Naive thymus-derived CD4-positive, alpha-beta T cell (primary cell): ENCODE measurements around the gene GLCCI1. TPM values are rescaled to one million over a fixed set of nuclear protein-coding genes. Genes with fewer than 3 reads are reported as not detected.

Experiments
- ATAC-seq: fragments of 150-1000 bp; cut with Tn5 transposase; 2 replicates; pipeline ENCODE4 v1.10.0; 2021; ENCODE audit warnings: mild to moderate bottlenecking, moderate library complexity
- CTCF ChIA-PET: fragments of 350-600 bp; sonication (Branson Sonifier 250); formaldehyde crosslinking; loops from one replicate; lab custom pipeline; 2021; ENCODE audit warnings: antibody characterized with exemption; lab: Charles Lee
- POLR2A ChIA-PET: fragments of 350-600 bp; sonication (Branson Sonifier 250); formaldehyde crosslinking; loops from one replicate; lab custom pipeline; 2021; ENCODE audit warnings: antibody characterized with exemption, inconsistent platforms; lab: Charles Lee
- DNase-seq, 9 donors: peaks; one replicate each; pipeline versions ENCODE4 v3.0.0 to v3.0.0-alpha.2; 2020 to 2022; ENCODE audit warnings: mixed read lengths in 1 of 9
- H3K27ac ChIP-seq: one replicate; pipeline ENCODE4 v1.7.0; 2013; ENCODE audit warnings: mild to moderate bottlenecking, low read depth, low read length, moderate library complexity
- H3K27me3 ChIP-seq, 2 donors: one replicate each; pipeline ENCODE4 v1.7.0; 2013; ENCODE audit warnings: low read length in 2 of 2, mild to moderate bottlenecking in 2 of 2, moderate library complexity in 2 of 2; ENCODE audit not compliant: control insufficient read depth in 2 of 2, insufficient read depth in 2 of 2
- H3K36me3 ChIP-seq, 3 experiments: 1 replicate in 2 of 3; 2 replicates in 1 of 3; pipeline ENCODE4 v1.7.0; 2013; ENCODE audit warnings: low read length in 3 of 3, mild to moderate bottlenecking in 3 of 3, moderate library complexity in 1 of 3; ENCODE audit not compliant: insufficient read depth in 3 of 3, control insufficient read depth in 2 of 3
- H3K4me1 ChIP-seq, 2 donors: one replicate each; pipeline ENCODE4 v1.7.0; 2013; ENCODE audit warnings: low read length in 2 of 2, mild to moderate bottlenecking in 2 of 2, moderate library complexity in 1 of 2; ENCODE audit not compliant: control insufficient read depth in 2 of 2, insufficient read depth in 2 of 2
- H3K4me3 ChIP-seq: 2 replicates; pipeline ENCODE4 v1.7.0; 2013; ENCODE audit warnings: mild to moderate bottlenecking, low read length
- H3K9me3 ChIP-seq, 3 experiments: 1 replicate in 2 of 3; 2 replicates in 1 of 3; pipeline ENCODE4 v1.7.0; 2013; ENCODE audit warnings: low read length in 3 of 3; ENCODE audit not compliant: control insufficient read depth in 2 of 3
- H3K27ac Mint-ChIP-seq, 9 donors: one replicate each; pipeline ENCODE4 v1.8.0; 2020 to 2022; ENCODE audit warnings: mixed read lengths in 9 of 9, mild to moderate bottlenecking in 8 of 9, moderate library complexity in 5 of 9, inconsistent platforms in 2 of 9
- H3K27me3 Mint-ChIP-seq, 5 donors: one replicate each; pipeline ENCODE4 v1.8.0; 2021 to 2022; ENCODE audit warnings: mixed read lengths in 5 of 5, mild to moderate bottlenecking in 1 of 5
- H3K36me3 Mint-ChIP-seq, 5 donors: one replicate each; pipeline ENCODE4 v1.8.0; 2020 to 2022; ENCODE audit warnings: mixed read lengths in 5 of 5, mild to moderate bottlenecking in 3 of 5, inconsistent platforms in 1 of 5
- H3K4me1 Mint-ChIP-seq, 7 donors: one replicate each; pipeline ENCODE4 v1.8.0; 2020 to 2022; ENCODE audit warnings: mixed read lengths in 7 of 7, mild to moderate bottlenecking in 3 of 7, inconsistent platforms in 1 of 7
- H3K4me3 Mint-ChIP-seq, 10 donors: one replicate each; pipeline ENCODE4 v1.8.0; 2020 to 2022; ENCODE audit warnings: mild to moderate bottlenecking in 10 of 10, mixed read lengths in 10 of 10, moderate library complexity in 6 of 10, inconsistent platforms in 2 of 10
- H3K9me3 Mint-ChIP-seq, 11 donors: one replicate each; pipeline ENCODE4 v1.8.0; 2020 to 2022; ENCODE audit warnings: mixed read lengths in 11 of 11, mild to moderate bottlenecking in 4 of 11, inconsistent platforms in 1 of 11, moderate library complexity in 1 of 11
- intact Hi-C, 2 donors: fragments of 100-400 bp; cut with micrococcal nuclease; formaldehyde crosslinking; loops; one replicate each; pipeline ENCODE4 v1.15.1; 2023
- polyA plus RNA-seq, 2 donors: library from polyadenylated mRNA; unstranded; fragments of 300-500 nt; fragmentation: Illumina TruSeq; gene quantifications; one replicate each; pipeline ENCODE4 v1.2.3, GENCODE V29; 2021
- total RNA-seq, 6 experiments: library from RNA in 5 of 6; stranded (reverse) in 5 of 6; gene quantifications; 1 replicate in 5 of 6; 2 replicates in 1 of 6; pipeline ENCODE4 v1.2.3 and lab custom pipeline; 2021 to 2026

GLCCI1 gene
- total and polyA plus RNA-seq, 7 experiments from 2014 or later = 6.9 to 43.1 (median 26.5) TPM

DNA sequence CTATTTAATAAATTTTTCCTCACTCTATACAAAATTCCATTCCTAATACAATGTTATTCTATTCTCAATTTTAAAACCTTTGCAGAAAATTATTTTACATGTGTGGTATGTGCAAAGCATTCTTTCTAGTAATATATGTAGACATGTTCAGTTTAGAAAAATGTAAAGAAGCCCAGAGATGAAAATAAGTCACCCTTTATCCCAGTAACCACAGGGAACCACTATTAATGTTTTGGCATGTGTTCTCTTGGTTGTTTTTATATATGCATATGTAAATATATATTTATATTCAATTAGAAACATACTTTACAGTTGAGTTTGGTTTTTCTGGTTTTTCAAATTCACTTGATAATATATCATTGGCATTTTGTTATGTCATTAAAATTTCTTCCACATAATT lies 14.8 kb upstream of the GLCCI1 start:
- Histone ChIP-seq H3K4me1 (no peaks in the 10 kb centered on the region), H3K36me3 (no peaks in the 10 kb centered on the region), H3K27me3 (no peaks in the 10 kb centered on the region), H3K9me3 (no peaks in the 10 kb centered on the region), H3K27ac (no peak overlapping the region), H3K4me3 (no peak overlapping the region)
- no peak for DNase-seq
- POLR2A ChIA-PET = interaction anchor here (1.2 kb wide), 2 partner anchors 9 kb away, joined by 3 read pairs; no protein-coding TSS in a partner anchor
- CTCF ChIA-PET = interaction anchor here (1.2 kb wide), 1 partner anchor 237 kb away, joined by 3 read pairs; no protein-coding TSS in a partner anchor
- no peak overlapping the region for H3K4me3 Mint-ChIP-seq
- H3K9me3 Mint-ChIP-seq = peaks cover 0 to 10% (median 3%) of the 10 kb centered on the region in 11 donors
- intact Hi-C loops = no loop called here
- no peaks in the 10 kb centered on the region for H3K4me1 Mint-ChIP-seq
- no peaks in the 10 kb centered on the region for H3K27me3 Mint-ChIP-seq
- peaks cover 3 to 26% (median 14%) of the 10 kb centered on the region in 5 donors for H3K36me3 Mint-ChIP-seq
- no peak overlapping the region for H3K27ac Mint-ChIP-seq
- ATAC-seq = no peak

DNA sequence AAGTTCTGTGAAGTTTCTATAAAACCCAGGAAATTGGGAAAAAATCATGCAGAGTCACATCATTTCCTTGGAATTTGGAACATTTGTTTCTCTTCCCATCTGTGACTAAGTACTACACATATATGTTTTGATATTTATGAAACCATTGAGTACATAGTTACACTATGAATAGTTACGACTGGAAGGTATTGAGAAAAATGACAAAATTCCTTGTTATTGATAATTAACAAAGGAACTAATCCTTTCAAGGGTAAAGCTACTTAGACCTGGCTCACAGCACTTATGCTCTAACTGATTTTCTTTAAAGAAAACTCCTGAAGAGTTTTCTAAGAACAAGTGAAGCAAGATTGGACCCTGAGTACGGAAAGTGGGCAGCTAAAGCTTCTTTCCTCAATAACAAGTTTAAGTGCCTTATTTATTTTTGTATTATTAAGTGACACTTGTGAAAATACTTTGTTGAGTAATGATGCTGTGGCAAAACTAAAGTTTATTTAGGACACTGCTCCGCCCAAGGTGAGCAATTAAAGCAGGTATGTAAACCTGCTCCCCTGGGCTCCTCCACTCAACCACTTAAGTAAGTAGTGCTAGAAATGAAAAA lies 12.0 kb upstream of the GLCCI1 start:
- DNase-seq (no peak), ATAC-seq (no peak)
- Histone ChIP-seq H3K27ac (no peak overlapping the region), H3K4me3 (no peak overlapping the region), H3K9me3 (no peaks in the 10 kb centered on the region), H3K36me3 (no peaks in the 10 kb centered on the region), H3K27me3 (no peaks in the 10 kb centered on the region), H3K4me1 (no peaks in the 10 kb centered on the region)
- no peak overlapping the region for H3K27ac Mint-ChIP-seq
- ChIA-PET CTCF (no interaction called here), POLR2A (no interaction called here)
- H3K9me3 Mint-ChIP-seq = peaks cover 0 to 2% (median 0%) of the 10 kb centered on the region in 11 donors
- intact Hi-C loops = no loop called here
- peaks cover 0 to 16% (median 0%) of the 10 kb centered on the region in 5 donors for H3K36me3 Mint-ChIP-seq
- H3K4me1 Mint-ChIP-seq = no peaks in the 10 kb centered on the region
- no peak overlapping the region for H3K4me3 Mint-ChIP-seq
- no peaks in the 10 kb centered on the region for H3K27me3 Mint-ChIP-seq

DNA sequence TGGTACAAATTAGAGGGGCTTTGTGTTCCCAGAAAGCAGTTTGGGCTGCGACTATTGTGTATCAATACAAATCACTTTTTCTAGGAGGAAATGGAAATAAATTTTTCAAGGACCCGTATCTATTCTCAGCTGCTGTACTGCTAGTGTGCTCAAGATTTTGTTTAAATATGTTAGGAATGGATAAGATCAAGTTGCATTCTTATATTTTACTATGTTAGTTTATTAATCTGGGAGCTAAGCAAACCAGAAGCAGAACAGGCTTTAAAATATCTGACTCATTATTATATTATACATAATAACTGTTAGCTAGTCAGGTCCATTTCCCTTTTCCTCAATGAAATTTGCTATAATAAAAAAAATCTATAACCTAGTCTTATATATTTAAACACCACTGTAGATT lies 11.1 kb upstream of the GLCCI1 start:
- H3K9me3 ChIP-seq = no peaks in the 10 kb centered on the region
- H3K4me3 Mint-ChIP-seq = no peak overlapping the region
- CTCF ChIA-PET = interaction anchor here (1.1 kb wide), 1 partner anchor 272 kb away, joined by 3 read pairs; no protein-coding TSS in a partner anchor
- peaks cover 0 to 12% (median 0%) of the 10 kb centered on the region in 5 donors for H3K36me3 Mint-ChIP-seq
- no peaks in the 10 kb centered on the region for H3K27me3 ChIP-seq
- no peaks in the 10 kb centered on the region for H3K4me1 Mint-ChIP-seq
- H3K27me3 Mint-ChIP-seq = no peaks in the 10 kb centered on the region
- no peaks in the 10 kb centered on the region for H3K4me1 ChIP-seq
- POLR2A ChIA-PET = interaction anchor here (0.8 to 1.1 kb wide), 2 partner anchors 10 to 542 kb away, joined by 3 to 5 read pairs; partner anchors contain the start of gene GLCCI1
- ATAC-seq (no peak), DNase-seq (no peak)
- H3K36me3 ChIP-seq = no peaks in the 10 kb centered on the region
- H3K27ac Mint-ChIP-seq = no peak overlapping the region
- H3K4me3 ChIP-seq = no peak overlapping the region
- intact Hi-C loops = no loop called here
- H3K9me3 Mint-ChIP-seq = no peaks in the 10 kb centered on the region
- no peak overlapping the region for H3K27ac ChIP-seq

GRCh38 chr7:7959979-7960670 lies 8.5 kb upstream of the GLCCI1 start:
- H3K27me3 Mint-ChIP-seq = no peaks in the 10 kb centered on the region
- H3K27me3 ChIP-seq = no peaks in the 10 kb centered on the region
- ATAC-seq = no peak
- H3K4me3 Mint-ChIP-seq = no peak overlapping the region
- no peaks in the 10 kb centered on the region for H3K9me3 ChIP-seq
- H3K36me3 ChIP-seq = no peaks in the 10 kb centered on the region
- no peak overlapping the region for H3K4me3 ChIP-seq
- no peak for DNase-seq
- H3K4me1 Mint-ChIP-seq = peaks cover 0 to 9% (median 6%) of the 10 kb centered on the region in 7 donors
- H3K27ac Mint-ChIP-seq = no peak overlapping the region
- ChIA-PET POLR2A (no interaction called here), CTCF (no interaction called here)
- intact Hi-C loops = no loop called here
- peaks cover 0 to 6% of the 10 kb centered on the region in 2 donors for H3K4me1 ChIP-seq
- H3K36me3 Mint-ChIP-seq = peaks cover 0 to 6% (median 0%) of the 10 kb centered on the region in 5 donors
- no peak overlapping the region for H3K27ac ChIP-seq
- H3K9me3 Mint-ChIP-seq = no peaks in the 10 kb centered on the region

DNA sequence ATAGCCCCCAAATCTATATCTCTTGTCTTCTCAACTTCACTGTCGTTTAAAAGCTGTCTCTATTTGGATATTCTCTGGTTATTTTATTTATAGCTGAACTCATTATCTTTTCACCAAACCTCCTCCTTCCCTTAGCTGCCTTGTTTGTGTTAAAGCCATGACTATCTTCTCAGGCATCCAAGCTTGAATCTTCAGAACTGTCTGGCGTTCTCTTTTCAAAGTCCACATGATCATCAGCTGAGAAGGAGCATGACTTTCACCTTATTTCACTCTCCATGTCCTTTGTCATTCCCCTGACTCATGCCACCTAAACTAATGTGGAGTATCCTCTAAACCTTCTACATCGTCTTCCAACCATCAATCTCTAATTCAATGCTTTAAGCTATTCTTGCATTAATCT lies 5.7 kb upstream of the GLCCI1 start:
- ChIA-PET POLR2A (interaction anchor here (0.6 to 0.9 kb wide), 4 partner anchors 9 to 1907 kb away, joined by 3 to 4 read pairs (median 4); no protein-coding TSS in a partner anchor), CTCF (no interaction called here)
- H3K27me3 ChIP-seq = no peaks in the 10 kb centered on the region
- H3K4me3 ChIP-seq = no peak overlapping the region
- ATAC-seq = no peak
- no peaks in the 10 kb centered on the region for H3K9me3 ChIP-seq
- Mint-ChIP-seq H3K36me3 (no peaks in the 10 kb centered on the region), H3K27me3 (no peaks in the 10 kb centered on the region), H3K27ac (no peak overlapping the region), H3K4me3 (no peak overlapping the region), H3K4me1 (peaks cover 0 to 28% (median 21%) of the 10 kb centered on the region in 7 donors), H3K9me3 (no peaks in the 10 kb centered on the region)
- H3K4me1 ChIP-seq = peaks cover 0 to 19% of the 10 kb centered on the region in 2 donors
- no peaks in the 10 kb centered on the region for H3K36me3 ChIP-seq
- no peak overlapping the region for H3K27ac ChIP-seq
- DNase-seq = no peak
- intact Hi-C loops = no loop called here

DNA sequence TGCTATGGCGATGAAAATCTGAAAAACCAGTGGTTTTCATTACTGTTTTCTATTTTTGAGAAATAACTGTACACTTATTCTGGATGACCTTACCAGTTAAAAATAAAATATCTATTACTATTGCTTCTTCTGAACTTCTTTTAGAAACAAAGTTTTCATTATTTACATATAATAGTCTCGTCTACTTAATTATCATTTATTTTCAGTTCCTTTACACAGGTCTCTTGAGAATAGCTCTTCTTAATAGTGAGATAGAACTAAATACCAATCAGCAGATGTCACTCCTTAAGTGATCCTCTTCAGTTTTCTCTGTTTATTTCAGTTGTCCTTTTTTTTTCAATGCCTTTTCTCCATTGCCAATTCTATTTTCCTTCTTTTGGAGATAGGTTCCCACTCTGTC lies 4.3 kb upstream of the GLCCI1 start:
- Histone ChIP-seq H3K36me3 (peaks cover 0 to 6% (median 0%) of the 10 kb centered on the region in 3 experiments), H3K4me1 (peaks cover 0 to 19% of the 10 kb centered on the region in 2 donors), H3K9me3 (no peaks in the 10 kb centered on the region), H3K27ac (no peak overlapping the region), H3K27me3 (no peaks in the 10 kb centered on the region), H3K4me3 (no peak overlapping the region)
- POLR2A ChIA-PET = interaction anchor here (1.3 kb wide), 1 partner anchor 9 kb away, joined by 4 read pairs; no protein-coding TSS in a partner anchor
- Mint-ChIP-seq H3K27ac (peak overlapping the region in 2 of 9 donors; percentile 11 to 50), H3K4me1 (peaks cover 0 to 32% (median 25%) of the 10 kb centered on the region in 7 donors), H3K4me3 (peak overlapping the region in 1 of 10 donors; percentile 14), H3K9me3 (no peaks in the 10 kb centered on the region), H3K27me3 (no peaks in the 10 kb centered on the region), H3K36me3 (no peaks in the 10 kb centered on the region)
- DNase-seq (no peak), ATAC-seq (no peak)
- intact Hi-C loops = no loop called here
- CTCF ChIA-PET = interaction anchor here (0.7 kb wide), 1 partner anchor 860 kb away, joined by 4 read pairs; no protein-coding TSS in a partner anchor
